Measurements from ENCODE around the gene LY9. TPM values are rescaled to one million over a fixed set of nuclear protein-coding genes. Genes with fewer than 3 reads are reported as not detected.
"Not testable (repeated sequence)": the region's sequence is repeated elsewhere in the genome, so short reads cannot be mapped to it uniquely, and the experiment has no call there.

Gene LY9
- total RNA-seq, 1 donor from 2014 or later, result 3.9 TPM

DNA sequence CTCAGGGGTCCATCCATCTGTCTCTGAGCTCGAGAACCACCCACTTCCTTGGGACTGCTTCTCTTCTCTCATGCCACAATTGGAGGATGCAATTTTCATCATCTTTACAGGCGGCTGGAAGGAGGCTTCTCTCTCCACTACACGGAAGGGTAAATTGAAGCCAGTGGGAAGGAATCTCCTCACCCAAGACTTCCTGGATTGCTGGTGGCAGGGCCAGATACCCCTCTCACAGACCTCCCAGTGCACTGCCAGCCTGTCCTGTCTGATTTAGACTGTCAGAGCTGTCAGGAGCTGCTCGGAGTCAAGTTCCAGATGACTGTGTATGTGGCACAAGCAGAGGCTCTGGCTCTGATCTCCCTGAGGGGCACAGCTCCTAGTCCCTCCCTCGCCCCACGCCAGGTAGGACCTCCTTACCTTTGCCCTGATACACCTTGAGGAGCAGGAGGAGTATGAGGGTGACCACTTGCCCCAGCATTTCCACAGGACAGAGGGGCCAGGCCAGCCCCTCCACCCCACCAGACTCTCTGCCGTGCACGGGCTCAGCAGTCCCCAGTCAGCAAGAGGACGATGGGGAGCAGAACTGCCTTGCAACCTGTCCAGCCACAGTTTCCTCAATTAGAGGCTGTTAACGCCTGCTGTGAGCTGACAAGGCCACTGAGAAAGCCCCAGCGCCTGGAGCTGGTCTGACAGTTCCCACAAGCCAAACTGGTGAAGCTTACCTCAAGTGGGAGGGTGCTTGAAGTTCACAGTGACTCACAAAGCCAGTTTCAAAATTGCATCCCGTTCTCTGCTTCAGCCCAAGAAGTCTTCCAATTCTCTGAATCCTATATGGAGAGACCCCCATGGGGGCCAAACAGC is 66.5 kb downstream of the LY9 start, which contains the start of gene CD244:
Gene CD244, minus strand, starts transcription at position 685 of the 858 bp plus-strand sequence. Its CDS starts 210 bp downstream, at position 475.
- intact Hi-C loops (cut with micrococcal nuclease), result loop anchor here (1.0 kb wide), 1 partner anchor 24 kb away; no protein-coding TSS in a partner anchor

DNA sequence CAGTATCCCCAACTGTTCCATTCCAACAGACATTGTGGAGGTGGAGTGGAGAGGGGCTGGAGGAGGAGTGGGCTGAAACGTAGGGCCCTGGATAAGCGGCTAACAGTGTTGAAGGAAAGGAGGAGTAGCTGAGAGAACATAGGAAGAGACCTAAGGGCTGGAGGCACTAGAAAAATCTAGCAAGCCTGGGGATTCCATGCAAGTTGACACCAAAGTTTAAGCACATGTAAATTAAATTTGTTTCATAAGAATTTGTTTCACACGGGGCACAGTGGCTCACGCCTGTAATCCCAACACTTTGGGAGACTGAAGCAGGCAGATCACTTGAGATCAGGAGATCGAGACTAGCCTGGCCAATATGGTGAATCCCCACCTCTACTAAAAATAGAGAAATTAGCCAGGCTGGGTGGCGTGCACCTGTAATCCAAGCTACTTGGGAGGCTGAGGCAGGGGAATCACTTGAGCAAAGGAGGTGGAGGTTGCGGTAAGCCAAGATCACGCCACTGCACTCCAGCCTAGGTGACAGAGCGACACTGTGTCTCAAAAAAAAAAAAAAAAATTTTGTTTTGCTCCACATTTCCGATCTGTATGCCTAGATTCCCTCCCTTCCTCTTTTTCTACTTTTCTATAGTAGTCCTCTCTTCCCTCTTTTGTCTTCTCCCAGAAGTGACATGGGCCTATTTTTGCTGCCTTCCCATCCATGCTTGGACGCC is 67.2 kb downstream of the LY9 start:
- intact Hi-C loops (cut with micrococcal nuclease), result no loop called here

DNA sequence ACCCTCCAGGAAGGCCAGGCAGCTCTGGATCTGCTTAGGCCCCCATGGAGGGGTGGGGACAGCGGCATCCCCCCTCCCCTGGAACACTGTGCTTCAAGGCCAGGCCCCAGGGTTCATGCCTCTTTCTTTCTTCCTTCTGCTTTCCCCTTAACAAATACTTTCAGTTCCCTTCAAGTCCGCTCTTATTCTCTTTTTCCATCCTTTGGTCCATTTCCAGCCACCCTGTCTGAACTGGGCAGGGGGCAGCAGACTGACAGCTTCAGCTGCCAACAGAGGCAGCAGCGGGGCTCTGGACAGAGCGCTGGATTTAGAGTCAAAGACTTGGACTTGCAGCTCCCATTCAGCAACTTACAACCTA is 67.8 kb downstream of the LY9 start:
- intact Hi-C loops (cut with micrococcal nuclease), result no loop called here

DNA sequence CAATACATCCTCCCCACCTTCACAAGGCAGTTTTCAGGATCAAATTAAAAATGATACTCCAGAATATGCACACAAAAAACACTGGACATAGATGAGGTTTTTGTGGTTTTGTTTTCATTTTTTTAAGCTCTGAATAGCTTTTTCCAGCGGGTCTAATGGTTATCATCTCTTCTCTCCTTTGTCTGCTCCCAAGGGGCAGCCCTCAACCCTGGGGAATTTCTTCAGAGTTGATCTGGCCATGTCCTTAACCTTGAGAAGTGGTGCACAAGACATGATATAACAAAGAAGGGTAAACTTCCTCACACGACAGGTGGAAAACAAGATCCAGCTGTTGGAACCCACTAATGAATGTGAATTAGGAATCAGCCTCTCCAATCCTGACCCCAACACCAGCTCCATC is 68.2 kb downstream of the LY9 start:
- intact Hi-C loops (cut with micrococcal nuclease), result no loop called here

DNA sequence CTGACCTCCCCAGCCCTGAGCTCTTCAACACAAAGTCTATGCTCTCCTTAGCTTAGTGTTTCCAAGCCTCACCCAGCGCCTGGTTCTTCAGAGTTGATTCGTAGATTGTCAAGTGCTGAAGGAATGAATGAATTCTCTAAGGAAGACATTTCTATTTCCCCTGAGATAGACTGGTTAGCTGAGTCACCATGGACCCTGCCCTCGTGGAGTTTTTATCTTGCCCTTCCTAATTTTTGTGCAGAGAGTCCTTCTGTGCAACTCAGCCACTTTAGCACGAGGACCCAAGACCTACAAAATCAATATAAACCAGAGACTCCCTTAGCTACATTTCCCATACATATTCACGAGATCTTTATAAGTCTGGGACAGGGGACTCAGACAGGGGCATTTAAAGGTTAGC is 69.4 kb downstream of the LY9 start:
- intact Hi-C loops (cut with micrococcal nuclease), result no loop called here

DNA sequence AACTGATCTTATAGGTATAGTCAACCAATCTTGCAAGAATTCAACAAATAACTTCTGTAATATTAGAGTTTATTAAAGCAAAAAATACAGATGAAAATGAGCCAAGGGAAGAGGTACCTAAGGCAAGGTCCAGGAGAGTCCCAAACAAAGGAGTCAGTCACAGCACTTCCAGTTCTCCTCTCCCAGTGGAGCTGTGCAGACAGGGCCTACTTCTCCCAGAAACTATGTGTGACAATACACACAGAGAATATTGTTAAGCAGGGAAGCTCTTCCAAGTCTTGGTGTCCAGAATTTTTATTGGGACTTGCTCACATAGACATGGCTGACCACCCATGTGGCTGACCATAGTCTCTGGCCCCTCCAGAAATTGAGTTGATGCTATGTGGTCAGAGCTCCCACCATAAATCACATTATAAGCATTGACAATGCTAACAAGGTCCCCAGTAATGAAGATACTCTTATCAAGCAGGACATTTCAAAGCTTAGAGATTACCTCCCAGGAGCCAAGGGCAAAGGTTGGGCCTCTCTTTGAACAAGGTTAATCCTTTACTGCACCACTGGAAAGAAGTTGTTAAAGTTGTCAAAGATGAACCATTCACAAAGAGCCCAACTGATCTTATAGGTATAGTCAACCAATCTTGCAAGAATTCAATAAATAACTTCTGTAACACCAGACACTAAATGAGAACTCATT is 70.2 kb downstream of the LY9 start:
- intact Hi-C loops (cut with micrococcal nuclease), result no loop called here

DNA sequence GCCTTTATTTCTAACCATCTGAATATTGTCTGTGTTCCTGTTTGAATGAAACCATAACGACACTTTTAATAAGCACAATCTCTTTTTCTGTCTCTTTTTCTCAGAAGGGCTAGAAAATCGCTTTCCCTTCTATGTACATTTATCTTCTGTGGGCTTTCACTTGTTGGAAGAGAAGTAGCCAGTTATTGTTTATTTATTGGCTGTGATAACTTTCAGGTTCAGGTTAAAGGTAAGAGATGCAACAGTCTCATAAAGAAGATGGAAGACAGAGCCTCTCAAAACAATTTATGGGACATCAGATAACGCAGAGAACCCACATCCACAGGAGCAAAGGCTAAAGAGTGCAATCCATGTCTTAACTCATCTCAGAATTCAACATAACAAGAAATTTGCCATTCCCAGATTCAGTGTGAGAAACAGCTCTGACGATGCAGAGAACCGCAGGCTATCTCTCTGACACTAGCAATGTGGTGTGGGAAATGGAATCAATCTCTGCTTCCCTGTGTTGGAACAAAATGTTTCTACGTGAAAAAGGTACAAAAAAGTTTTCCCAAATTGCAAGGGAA is 70.8 kb downstream of the LY9 start:
- intact Hi-C loops (cut with micrococcal nuclease), result no loop called here

DNA sequence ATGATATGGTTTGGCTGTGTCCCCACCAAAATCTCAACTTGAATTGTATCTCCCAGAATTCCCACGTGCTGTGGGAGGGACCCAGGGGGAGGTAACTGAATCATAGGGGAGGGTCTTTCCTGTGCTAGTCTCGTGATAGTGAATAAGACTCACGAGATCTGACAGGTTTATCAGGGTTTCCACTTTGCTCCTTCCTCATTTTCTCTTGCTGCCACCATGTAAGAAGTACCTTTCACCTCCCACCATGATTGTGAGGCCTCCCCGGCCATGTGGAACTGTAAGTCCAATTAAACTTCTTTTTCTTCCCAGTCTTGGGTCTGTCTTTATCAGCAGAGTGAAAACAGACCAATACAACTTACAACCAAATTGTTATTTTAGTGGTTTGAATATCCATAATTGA is 71.7 kb downstream of the LY9 start:
- intact Hi-C loops (cut with micrococcal nuclease), result not testable (repeated sequence)

DNA sequence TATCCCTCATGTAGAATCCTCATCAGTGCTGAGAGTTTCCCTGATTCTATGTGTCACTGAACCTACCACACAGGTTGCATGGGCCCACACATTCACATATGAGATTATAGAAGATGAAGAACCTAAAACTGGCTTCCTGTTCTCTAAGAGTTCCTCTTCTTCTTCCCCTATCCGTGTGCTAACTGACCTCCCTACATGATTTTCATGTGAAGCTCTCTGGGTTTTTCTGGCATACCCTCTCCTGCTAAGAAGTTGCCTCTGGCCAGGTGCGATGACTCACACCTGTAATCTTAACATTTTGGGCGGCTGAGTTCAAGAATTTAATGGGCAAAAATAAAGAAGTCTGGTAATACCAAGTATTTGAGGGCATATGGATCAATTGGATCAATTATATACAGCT is 72.2 kb downstream of the LY9 start:
- intact Hi-C loops (cut with micrococcal nuclease), result no loop called here

DNA sequence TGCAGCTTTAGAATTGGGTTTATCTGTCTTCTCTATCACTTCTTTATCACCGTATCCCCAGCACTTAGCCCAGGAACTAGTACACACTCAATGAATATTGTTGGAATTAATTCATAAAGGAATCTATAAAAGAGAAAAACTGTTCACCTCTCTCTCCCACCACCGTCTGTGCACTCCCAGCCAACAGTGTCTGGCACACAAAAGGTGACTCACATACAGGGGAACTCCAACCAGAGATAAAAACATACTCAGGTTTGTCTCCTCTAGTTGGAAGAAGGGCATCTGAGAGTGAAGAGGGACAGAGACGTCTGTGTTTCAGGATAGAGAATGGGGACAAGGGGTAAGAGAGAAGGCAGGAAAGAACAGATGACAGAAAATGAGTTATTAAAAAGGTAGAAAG is 79.0 kb downstream of the LY9 start:
- intact Hi-C loops (cut with micrococcal nuclease), result no loop called here

DNA sequence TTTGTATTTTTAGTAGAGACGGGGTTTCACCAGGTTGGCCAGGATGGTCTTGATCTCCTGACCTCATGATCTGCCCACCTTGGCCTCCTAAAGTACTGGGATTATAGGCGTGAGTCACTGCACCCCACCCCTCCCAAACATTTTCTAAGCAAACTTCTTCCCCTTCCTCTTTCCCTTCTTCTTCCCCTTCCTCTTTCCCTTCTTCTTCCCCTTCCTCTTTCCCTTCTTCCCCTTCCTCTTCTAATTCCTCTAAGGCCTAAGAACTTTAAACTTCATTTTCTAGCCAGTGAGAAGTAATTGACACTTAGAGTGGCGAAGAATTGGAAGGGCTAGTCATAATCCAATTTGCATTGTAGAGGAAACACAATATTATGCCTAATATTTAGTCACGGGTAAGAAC is 79.6 kb downstream of the LY9 start:
- intact Hi-C loops (cut with micrococcal nuclease), result not testable (repeated sequence)

DNA sequence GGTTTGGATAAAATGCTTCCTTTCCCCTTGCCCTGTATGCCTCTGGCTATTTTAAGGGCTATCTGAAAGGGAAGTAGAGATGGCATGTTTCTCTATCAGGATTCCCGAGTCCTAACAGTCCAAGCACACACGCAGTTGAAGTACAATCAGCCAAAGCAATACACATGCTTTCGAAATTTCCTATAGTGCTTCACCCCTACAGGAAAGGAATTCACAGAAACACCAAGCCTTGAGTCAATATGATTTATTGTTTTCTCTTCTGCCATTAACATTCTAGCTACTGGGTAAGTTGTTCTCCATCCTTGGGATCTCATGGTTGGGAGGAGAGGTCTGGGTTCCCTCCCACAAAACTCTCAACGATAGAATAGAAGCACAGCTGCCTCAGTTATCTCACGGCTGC is 80.3 kb downstream of the LY9 start:
- intact Hi-C loops (cut with micrococcal nuclease), result loop anchor here (2.0 kb wide), 2 partner anchors 74 to 196 kb away; no protein-coding TSS in a partner anchor

DNA sequence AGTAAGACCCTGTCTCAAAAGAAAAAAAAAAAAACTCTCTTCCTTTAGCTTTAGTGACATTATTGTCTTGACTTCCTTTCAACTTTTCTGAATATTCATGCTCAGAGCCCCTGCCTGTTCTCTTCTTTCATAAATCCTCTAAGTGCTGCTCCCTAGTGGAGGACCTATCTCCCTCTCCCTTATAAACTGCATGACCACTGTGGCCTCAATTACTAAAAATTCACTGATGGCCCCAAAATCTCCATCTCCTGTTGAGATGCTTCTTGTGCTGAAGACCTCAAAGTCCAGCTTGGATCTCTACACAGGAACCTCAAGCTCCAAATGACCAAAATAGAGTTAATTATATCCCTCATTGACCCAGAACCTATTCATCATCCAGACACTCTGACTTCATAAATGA is 81.2 kb downstream of the LY9 start:
- intact Hi-C loops (cut with micrococcal nuclease), result loop anchor here (1.0 to 2.0 kb wide), 5 partner anchors 42 to 196 kb away; no protein-coding TSS in a partner anchor

Other genes with a start within 250 kb of the LY9 start
- gene CD84, start 216.7 kb upstream of the LY9 start, total RNA-seq, result 21.1 and 25.4 TPM in 2 replicates
- gene SLAMF1, start 149.1 kb upstream of the LY9 start, total RNA-seq, result 126 and 127 TPM in 2 replicates
- 228 and 235 TPM in 2 replicates for gene CD48, start 84.4 kb upstream of the LY9 start, total RNA-seq
- 56.4 and 60.1 TPM in 2 replicates for gene SLAMF7, start 56.9 kb upstream of the LY9 start, total RNA-seq
- 1.9 and 2.2 TPM in 2 replicates for gene CD244, start 66.7 kb downstream of the LY9 start, total RNA-seq
- not detected in 2 replicates for gene ITLN1, start 89.0 kb downstream of the LY9 start, total RNA-seq
- not detected in 2 replicates for gene ITLN2, start 158.6 kb downstream of the LY9 start, total RNA-seq
- gene F11R, start 225.0 kb downstream of the LY9 start, total RNA-seq, result 17.4 and 19.7 TPM in 2 replicates
- 40.8 and 43.5 TPM in 2 replicates for gene TSTD1, start 242.8 kb downstream of the LY9 start, total RNA-seq
- 78.3 and 86.9 TPM in 2 replicates for gene USF1, start 249.8 kb downstream of the LY9 start, total RNA-seq